HG03520 (cell line): ENCODE data around the gene TMEM240.
"Not testable (repeated sequence)": the region's sequence is repeated elsewhere in the genome, so short reads cannot be mapped to it uniquely, and the experiment has no call there.

ENCODE experiments used
- ATAC-seq: cut with Tn5 transposase; IDR thresholded peaks from one replicate; pipeline ENCODE4 v1.9.1; 2021; ENCODE audit warnings: mild to moderate bottlenecking, moderate library complexity; ENCODE audit not compliant: unreplicated experiment

TMEM240 gene

GRCh38 chr1:1527092-1527816 is 13.2 kb downstream of the TMEM240 start:
- no peak for ATAC-seq

GRCh38 chr1:1526476-1526875 is 13.9 kb downstream of the TMEM240 start:
- not testable (repeated sequence) for ATAC-seq

GRCh38 chr1:1524750-1525383 is 15.6 kb downstream of the TMEM240 start:
- ATAC-seq: not testable (repeated sequence)

GRCh38 chr1:1523651-1524050 is 16.8 kb downstream of the TMEM240 start:
- not testable (repeated sequence) for ATAC-seq

- not testable (repeated sequence) for ATAC-seq
Observed at GRCh38 chr1:1523226-1523625, 17.2 kb downstream of the TMEM240 start.

GRCh38 chr1:1522536-1522935 is 17.9 kb downstream of the TMEM240 start:
- not testable (repeated sequence) for ATAC-seq

GRCh38 chr1:1521331-1521730 is 19.1 kb downstream of the TMEM240 start:
- ATAC-seq: no peak

GRCh38 chr1:1519805-1520505 is 20.5 kb downstream of the TMEM240 start:
- ATAC-seq: not testable (repeated sequence)

GRCh38 chr1:1518621-1519007 is 21.8 kb downstream of the TMEM240 start:
- not testable (repeated sequence) for ATAC-seq

GRCh38 chr1:1517973-1518620 is 22.3 kb downstream of the TMEM240 start:
- no peak for ATAC-seq

- not testable (repeated sequence) for ATAC-seq
Observed at GRCh38 chr1:1516923-1517322, 23.5 kb downstream of the TMEM240 start.

- ATAC-seq: not testable (repeated sequence)
Observed at GRCh38 chr1:1514376-1514775, 26.0 kb downstream of the TMEM240 start.

- not testable (repeated sequence) for ATAC-seq
Observed at GRCh38 chr1:1513675-1514074, 26.7 kb downstream of the TMEM240 start.

GRCh38 chr1:1512425-1512824 is 28.0 kb downstream of the TMEM240 start:
- ATAC-seq: not testable (repeated sequence)

GRCh38 chr1:1511533-1512285 is 28.7 kb downstream of the TMEM240 start, which contains the start of gene ATAD3A:
Gene ATAD3A (plus strand): TSS chr1:1512162. CDS start chr1:1512269, 107 bp downstream.
- peak; percentile 87 for ATAC-seq

- ATAC-seq: no peak
Observed at GRCh38 chr1:1510912-1511532, 29.4 kb downstream of the TMEM240 start.

- not testable (repeated sequence) for ATAC-seq
Observed at GRCh38 chr1:1509465-1509850, 31.0 kb downstream of the TMEM240 start.

- ATAC-seq: not testable (repeated sequence)
Observed at GRCh38 chr1:1508775-1509464, 31.5 kb downstream of the TMEM240 start.

GRCh38 chr1:1507305-1507704 is 33.1 kb downstream of the TMEM240 start:
- no peak for ATAC-seq
